HEK293T (cell line): Measurements from ENCODE around the gene PCNX1.

Experiments
- ARNT ChIP-seq: fragments of 450-650 bp; IDR thresholded peaks from 2 replicates; pipeline ENCODE4 v1.6.1; 2017; ENCODE audit warnings: mild to moderate bottlenecking
- CTBP1 ChIP-seq: fragments of 450-650 bp; IDR thresholded peaks from 2 replicates; pipeline ENCODE4 v1.6.1; 2016; ENCODE audit warnings: borderline replicate concordance
- FOXK2 ChIP-seq: fragments of 450-650 bp; IDR thresholded peaks from 2 replicates; pipeline ENCODE4 v1.6.1; 2016; ENCODE audit warnings: mild to moderate bottlenecking
- FOXM1 ChIP-seq: fragments of 450-650 bp; IDR thresholded peaks from 2 replicates; pipeline ENCODE4 v1.6.1; 2017; ENCODE audit warnings: mild to moderate bottlenecking, borderline replicate concordance
- HDGF ChIP-seq: fragments of 450-650 bp; IDR thresholded peaks from 2 replicates; pipeline ENCODE4 v1.6.1; 2017; ENCODE audit warnings: antibody characterized with exemption, borderline replicate concordance
- LEF1 ChIP-seq: fragments of 450-650 bp; IDR thresholded peaks from 2 replicates; pipeline ENCODE4 v1.6.1; 2017; ENCODE audit warnings: mild to moderate bottlenecking, borderline replicate concordance
- NFRKB ChIP-seq: fragments of 450-650 bp; IDR thresholded peaks from 2 replicates; pipeline ENCODE4 v1.6.1; 2016; ENCODE audit warnings: mild to moderate bottlenecking, moderate library complexity
- SP1 ChIP-seq: fragments of 450-650 bp; IDR thresholded peaks from 2 replicates; pipeline ENCODE4 v1.6.1; 2017
- SUZ12 ChIP-seq: fragments of 450-650 bp; IDR thresholded peaks from 2 replicates; pipeline ENCODE4 v1.6.1; 2016; ENCODE audit warnings: mild to moderate bottlenecking
- TF ChIP-seq, protein P1 (sequence below): fragments of 450-650 bp; IDR thresholded peaks from 2 replicates; pipeline ENCODE4 v1.6.1; 2016

DNA sequence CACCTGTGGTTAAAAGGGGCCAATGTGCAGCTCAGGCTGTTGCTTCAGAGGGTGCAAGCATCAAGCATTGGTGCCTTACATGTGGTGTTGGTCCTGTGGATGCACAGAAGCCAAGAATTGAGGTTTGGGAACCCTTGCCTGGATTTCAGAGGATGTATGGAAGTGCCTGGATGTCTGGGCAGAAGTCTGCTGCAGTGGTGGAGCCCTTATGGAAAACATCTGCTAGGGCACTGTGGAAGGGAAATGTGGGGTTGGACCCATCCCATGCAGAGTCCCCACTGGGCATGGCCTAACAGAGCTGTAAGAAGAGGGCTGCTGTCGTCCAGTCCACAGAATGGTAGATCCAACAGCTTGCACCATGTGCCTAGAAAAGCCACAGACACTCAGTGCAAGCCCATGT is 36.6 kb downstream of the PCNX1 start:
- TF ChIP-seq, protein P1, sequence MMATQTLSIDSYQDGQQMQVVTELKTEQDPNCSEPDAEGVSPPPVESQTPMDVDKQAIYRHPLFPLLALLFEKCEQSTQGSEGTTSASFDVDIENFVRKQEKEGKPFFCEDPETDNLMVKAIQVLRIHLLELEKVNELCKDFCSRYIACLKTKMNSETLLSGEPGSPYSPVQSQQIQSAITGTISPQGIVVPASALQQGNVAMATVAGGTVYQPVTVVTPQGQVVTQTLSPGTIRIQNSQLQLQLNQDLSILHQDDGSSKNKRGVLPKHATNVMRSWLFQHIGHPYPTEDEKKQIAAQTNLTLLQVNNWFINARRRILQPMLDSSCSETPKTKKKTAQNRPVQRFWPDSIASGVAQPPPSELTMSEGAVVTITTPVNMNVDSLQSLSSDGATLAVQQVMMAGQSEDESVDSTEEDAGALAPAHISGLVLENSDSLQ = no peak
- no peak for TF ChIP-seq CTBP1
- TF ChIP-seq SUZ12 = no peak
- TF ChIP-seq LEF1 = no peak
- no peak for TF ChIP-seq SP1
- no peak for TF ChIP-seq FOXM1
- TF ChIP-seq ARNT = no peak
- TF ChIP-seq HDGF = no peak
- TF ChIP-seq FOXK2 = no peak
- no peak for TF ChIP-seq NFRKB
